B cell (primary cell): ENCODE measurements around the gene SPACA5B. TPM values are rescaled to one million over a fixed set of nuclear protein-coding genes. Genes with fewer than 3 reads are reported as not detected.

Source experiments
- ATAC-seq: fragments of 200-7000 bp; cut with Tn5 transposase; one replicate; pipeline ENCODE4 v1.10.0; 2021; ENCODE audit warnings: low read depth, mild to moderate bottlenecking, moderate number of reproducible peaks, moderate library complexity
- CTCF ChIA-PET: fragments of 350-600 bp; sonication (Branson Sonifier 250); formaldehyde crosslinking; loops from one replicate; lab custom pipeline; 2021; ENCODE audit warnings: antibody characterized with exemption, inconsistent platforms; lab: Charles Lee
- POLR2A ChIA-PET: fragments of 350-600 bp; sonication (Branson Sonifier 250); formaldehyde crosslinking; loops from one replicate; lab custom pipeline; 2021; ENCODE audit warnings: antibody characterized with exemption; lab: Charles Lee
- DNase-seq: peaks from one replicate; pipeline ENCODE4 v3.0.0; 2013
- H2AFZ ChIP-seq: 2 replicates; pipeline ENCODE4 v1.6.1; 2012; ENCODE audit warnings: mild to moderate bottlenecking, low read depth, low read length; ENCODE audit not compliant: insufficient read depth, poor library complexity, severe bottlenecking
- H3K27ac ChIP-seq, 2 donors: 1 replicate in 1 of 2; 2 replicates in 1 of 2; pipeline ENCODE4 v1.5.1; 2012 to 2013; ENCODE audit warnings: low read length in 2 of 2, mild to moderate bottlenecking in 2 of 2, moderate library complexity in 1 of 2
- H3K27me3 ChIP-seq, 4 experiments: fragments of 200-600 bp in 1 of 4; sonication (generic) in 1 of 4; replicated peaks in 1 of 4; 1 replicate in 2 of 4; 2 replicates in 2 of 4; pipeline versions ENCODE4 v1.6.1 to v1.7.0; 2013 to 2016; ENCODE audit warnings: low read length in 3 of 4, mild to moderate bottlenecking in 2 of 4, mixed read lengths in 1 of 4, moderate library complexity in 1 of 4; ENCODE audit not compliant: insufficient read depth in 4 of 4, control insufficient read depth in 3 of 4; ENCODE audit errors: control extremely low read depth in 1 of 4
- H3K36me3 ChIP-seq, 2 experiments: replicated peaks in 1 of 2; 1 replicate in 1 of 2; 2 replicates in 1 of 2; pipeline versions ENCODE4 v1.6.1 to v1.7.1; 2013; ENCODE audit warnings: low read length in 1 of 2; ENCODE audit not compliant: insufficient read depth in 2 of 2, control insufficient read depth in 1 of 2; ENCODE audit errors: control extremely low read depth in 1 of 2, extremely low read depth in 1 of 2
- H3K4me1 ChIP-seq, 2 donors: fragments of 200-600 bp in 1 of 2; sonication (generic) in 1 of 2; 1 replicate in 1 of 2; 2 replicates in 1 of 2; pipeline versions ENCODE4 v1.5.1 to v1.6.1; 2013 to 2017; ENCODE audit warnings: low read length in 2 of 2; ENCODE audit not compliant: control insufficient read depth in 2 of 2, insufficient read depth in 2 of 2
- H3K4me2 ChIP-seq: replicated peaks from 2 replicates; pipeline ENCODE3; 2012; ENCODE audit warnings: mild to moderate bottlenecking, low read depth, low read length; ENCODE audit not compliant: poor library complexity, severe bottlenecking
- H3K4me3 ChIP-seq, 5 experiments: fragments of 200-600 bp in 1 of 5; sonication (generic) in 1 of 5; 1 replicate in 3 of 5; 2 replicates in 2 of 5; pipeline versions ENCODE4 v1.5.1 to v1.7.0; 2011 to 2016; ENCODE audit warnings: low read length in 4 of 5, mild to moderate bottlenecking in 4 of 5, low read depth in 2 of 5, control low read depth in 1 of 5, moderate library complexity in 1 of 5; ENCODE audit not compliant: insufficient read depth in 1 of 5; ENCODE audit errors: control extremely low read depth in 1 of 5, extremely low read depth in 1 of 5
- H3K79me2 ChIP-seq: fragments of 200-600 bp; sonication (generic); one replicate; pipeline ENCODE4 v1.6.0; 2016; ENCODE audit warnings: low read length; ENCODE audit not compliant: control insufficient read depth, insufficient read depth
- H3K9ac ChIP-seq: fragments of 200-600 bp; sonication (generic); 2 replicates; pipeline ENCODE4 v1.6.1; 2017; ENCODE audit warnings: mild to moderate bottlenecking, low read length, moderate library complexity
- H3K9me3 ChIP-seq, 3 donors: one replicate each; pipeline versions ENCODE4 v1.6.1 to v1.7.1; 2013; ENCODE audit warnings: low read length in 2 of 3; ENCODE audit not compliant: control insufficient read depth in 2 of 3, insufficient read depth in 1 of 3; ENCODE audit errors: control extremely low read depth in 1 of 3
- H4K20me1 ChIP-seq: 2 replicates; pipeline ENCODE4 v1.6.0; 2012; ENCODE audit warnings: mild to moderate bottlenecking, low read length; ENCODE audit not compliant: insufficient read depth, control insufficient read depth, poor library complexity, severe bottlenecking
- H3K27ac Mint-ChIP-seq: one replicate; pipeline ENCODE4 v1.8.0; 2021; ENCODE audit warnings: mixed read lengths
- H3K27me3 Mint-ChIP-seq: one replicate; pipeline ENCODE4 v1.8.0; 2021; ENCODE audit warnings: mixed read lengths
- H3K4me1 Mint-ChIP-seq: one replicate; pipeline ENCODE4 v1.8.0; 2021; ENCODE audit warnings: mixed read lengths
- H3K4me3 Mint-ChIP-seq: one replicate; pipeline ENCODE4 v1.8.0; 2021; ENCODE audit warnings: mixed read lengths
- H3K9me3 Mint-ChIP-seq: one replicate; pipeline ENCODE4 v1.8.0; 2022; ENCODE audit warnings: mixed read lengths; ENCODE audit not compliant: insufficient read depth
- CTCF ChIP-seq: fragments of 200-600 bp; IDR thresholded peaks from one replicate; pipeline ENCODE4 v1.8.0; 2022; ENCODE audit warnings: antibody characterized with exemption, mild to moderate bottlenecking
- EZH2 ChIP-seq: IDR thresholded peaks from 2 replicates; pipeline ENCODE4 v1.6.1; 2012; ENCODE audit warnings: borderline replicate concordance, low read depth, mild to moderate bottlenecking, moderate library complexity, low read length; ENCODE audit not compliant: insufficient read depth, poor library complexity, severe bottlenecking
- WGBS: methylation state at CpG from one replicate; pipeline ENCODE4 v1.1.5; 2013; ENCODE audit warnings: missing lambda C conversion rate; ENCODE audit not compliant: insufficient coverage; 5-methylcytosine and 5-hydroxymethylcytosine counted together
- intact Hi-C: fragments of 100-400 bp; cut with micrococcal nuclease; formaldehyde crosslinking; loops from one replicate; pipeline ENCODE4 v1.10.0; 2022
- polyA plus RNA-seq: library from polyadenylated mRNA; depleted of rRNA; stranded (reverse); fragments of >200 nt; gene quantifications from 2 replicates; pipeline ENCODE4 v1.2.3, GENCODE V29; 2012
- total RNA-seq, 2 donors: library from RNA; stranded (reverse); fragments of 120-200 nt in 1 of 2; gene quantifications; 1 replicate in 1 of 2; 2 replicates in 1 of 2; pipeline versions ENCODE4 v1.2.3 to v1.2.4, GENCODE V29; 2013 to 2022

SPACA5B gene
- total and polyA plus RNA-seq, 2 donors (not counting 1 experiment from before 2014, with no cell fraction given): not detected

DNA sequence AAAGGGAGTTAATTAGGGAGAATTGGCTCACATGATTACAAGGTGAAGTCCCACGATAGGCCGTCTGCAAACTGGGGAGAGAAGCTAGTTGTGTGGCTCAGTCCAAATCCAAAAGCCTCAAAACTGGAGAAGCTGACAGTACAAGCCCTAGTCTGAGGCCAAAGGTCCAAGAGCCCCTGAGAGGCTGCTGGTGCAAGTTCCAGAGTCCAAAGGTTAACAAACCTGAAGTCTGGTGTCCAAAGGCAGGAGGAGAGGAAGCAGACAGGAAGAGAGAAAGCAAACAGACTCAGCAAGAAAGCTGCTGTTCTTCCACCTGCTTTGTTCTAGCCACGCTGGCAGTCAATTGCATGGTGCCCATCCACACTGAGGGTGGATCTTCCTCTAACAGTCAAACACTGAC is 29.0 kb upstream of the SPACA5B start:
- no peak overlapping the region for H3K27ac Mint-ChIP-seq

GRCh38 chrX:48102874-48103374 is 27.5 kb upstream of the SPACA5B start:
- no peaks in the 10 kb centered on the region for H3K36me3 ChIP-seq
- DNase-seq (no peak), ATAC-seq (no peak)
- H3K79me2 ChIP-seq: no peaks in the 10 kb centered on the region
- H4K20me1 ChIP-seq: no peaks in the 10 kb centered on the region
- no peak overlapping the region for H3K9ac ChIP-seq
- no peak overlapping the region for H2AFZ ChIP-seq
- H3K4me1 ChIP-seq: no peaks in the 10 kb centered on the region
- ChIA-PET POLR2A (no interaction called here), CTCF (no interaction called here)
- no peak overlapping the region for H3K27ac ChIP-seq
- Mint-ChIP-seq H3K4me1 (no peaks in the 10 kb centered on the region), H3K4me3 (no peak overlapping the region), H3K27ac (no peak overlapping the region), H3K9me3 (no peaks in the 10 kb centered on the region), H3K27me3 (no peaks in the 10 kb centered on the region)
- intact Hi-C loops: no loop called here
- TF ChIP-seq EZH2 (no peak), CTCF (no peak)
- no peak overlapping the region for H3K4me2 ChIP-seq
- peaks cover 0 to 3% (median 0%) of the 10 kb centered on the region in 3 donors for H3K9me3 ChIP-seq
- 85% methylated on average over 2 of the region's 6 CpGs for WGBS
- no peaks in the 10 kb centered on the region for H3K27me3 ChIP-seq
- H3K4me3 ChIP-seq: no peak overlapping the region

More for the DNA sequence above, 29.0 kb upstream of the SPACA5B start:
- Histone ChIP-seq H3K9ac (no peak overlapping the region), H3K36me3 (no peaks in the 10 kb centered on the region), H3K4me1 (no peaks in the 10 kb centered on the region), H3K27me3 (no peaks in the 10 kb centered on the region), H3K4me3 (no peak overlapping the region), H3K9me3 (peaks cover 0 to 3% (median 0%) of the 10 kb centered on the region in 3 donors), H3K4me2 (no peak overlapping the region), H4K20me1 (no peaks in the 10 kb centered on the region), H3K79me2 (no peaks in the 10 kb centered on the region), H3K27ac (no peak overlapping the region), H2AFZ (no peak overlapping the region)
- ChIA-PET POLR2A (no interaction called here), CTCF (no interaction called here)
- no peak for ATAC-seq
- no peak for TF ChIP-seq CTCF
- TF ChIP-seq EZH2: no peak
- no peak for DNase-seq
- Mint-ChIP-seq H3K9me3 (no peaks in the 10 kb centered on the region), H3K4me1 (no peaks in the 10 kb centered on the region), H3K27me3 (no peaks in the 10 kb centered on the region), H3K4me3 (no peak overlapping the region)
- intact Hi-C loops: no loop called here
- no CpG with 5 or more reads among the region's 3 CpGs for WGBS
